Stimulated activated CD8-positive, alpha-beta memory T cell treated with anti-CD3 and anti-CD28 coated beads, Interleukin-4, amount 100 ng/mL, for 1 hour (primary cell): ENCODE results near the gene WDR93.
"Not testable (repeated sequence)": the region's sequence is repeated elsewhere in the genome, so short reads cannot be mapped to it uniquely, and the experiment has no call there.

ENCODE experiments used
- DNase-seq, 2 donors: peaks; one replicate each; pipeline ENCODE4 v3.0.0-alpha.2; 2020; ENCODE audit warnings: low read depth in 2 of 2, low spot score in 1 of 2

WDR93 gene

GRCh38 chr15:89767411-89767915 lies 76.9 kb downstream of the WDR93 start:
- DNase-seq = no peak

GRCh38 chr15:89768071-89768500 lies 77.5 kb downstream of the WDR93 start:
- DNase-seq = no peak

- no peak for DNase-seq
Measured at GRCh38 chr15:89769366-89769765, 78.8 kb downstream of the WDR93 start.

- no peak for DNase-seq
Measured at GRCh38 chr15:89770041-89770440, 79.4 kb downstream of the WDR93 start.

- no peak for DNase-seq
Measured at GRCh38 chr15:89772932-89773583, 82.4 kb downstream of the WDR93 start.

- DNase-seq = no peak
Measured at GRCh38 chr15:89774492-89774891, 83.9 kb downstream of the WDR93 start.

- no peak for DNase-seq
Measured at GRCh38 chr15:89775815-89776214, 85.2 kb downstream of the WDR93 start.

- DNase-seq = peak in 1 of 2 donors; percentile 3
Measured at GRCh38 chr15:89776274-89777072, 85.9 kb downstream of the WDR93 start, which contains the start of gene MESP2. MESP2 (plus strand) TSS chr15:89776332; CDS start chr15:89776358, 26 bp downstream.

- DNase-seq = no peak
Measured at GRCh38 chr15:89777073-89777751, 86.6 kb downstream of the WDR93 start.

GRCh38 chr15:89777782-89778380 lies 87.3 kb downstream of the WDR93 start:
- no peak for DNase-seq

GRCh38 chr15:89778861-89779260 lies 88.2 kb downstream of the WDR93 start:
- no peak for DNase-seq

- no peak for DNase-seq
Measured at GRCh38 chr15:89780601-89781000, 90.0 kb downstream of the WDR93 start.

- DNase-seq = no peak
Measured at GRCh38 chr15:89781055-89781454, 90.4 kb downstream of the WDR93 start.

GRCh38 chr15:89781891-89782618 lies 91.4 kb downstream of the WDR93 start:
- no peak for DNase-seq

- not testable (repeated sequence) for DNase-seq
Measured at GRCh38 chr15:89782619-89782950, 92.0 kb downstream of the WDR93 start.

- DNase-seq = no peak
Measured at GRCh38 chr15:89783111-89783860, 92.7 kb downstream of the WDR93 start.

GRCh38 chr15:89783861-89784685 lies 93.5 kb downstream of the WDR93 start:
- DNase-seq = no peak

- no peak for DNase-seq
Measured at GRCh38 chr15:89784686-89784960, 94.0 kb downstream of the WDR93 start.

GRCh38 chr15:89785064-89785773 lies 94.6 kb downstream of the WDR93 start:
- no peak for DNase-seq
